IPS-18c (cell line): ENCODE measurements around the gene LTBR.
"Not testable (repeated sequence)": the region's sequence is repeated elsewhere in the genome, so short reads cannot be mapped to it uniquely, and the experiment has no call there.

Source experiments
- H3K4me3 ChIP-seq: 2 replicates; pipeline ENCODE4 v1.7.0; 2013; ENCODE audit warnings: low read depth, mild to moderate bottlenecking, low read length, moderate library complexity; ENCODE audit not compliant: insufficient read depth
- H3K9me3 ChIP-seq: one replicate; pipeline ENCODE4 v1.6.1; 2013; ENCODE audit warnings: mild to moderate bottlenecking, low read length, moderate library complexity; ENCODE audit not compliant: control insufficient read depth, insufficient read depth

The LTBR gene

GRCh38 chr12:6427796-6428195, 43.8 kb downstream of the LTBR start:
- H3K4me3 ChIP-seq, H3K9me3 ChIP-seq: not testable (repeated sequence)

- H3K9me3 ChIP-seq: no peaks in the 10 kb centered on the region
- H3K4me3 ChIP-seq: no peak overlapping the region
Observed at GRCh38 chr12:6428326-6428725, 44.4 kb downstream of the LTBR start.

- Histone ChIP-seq H3K9me3 (no peaks in the 10 kb centered on the region), H3K4me3 (no peak overlapping the region)
Observed at GRCh38 chr12:6430124-6430989, 46.4 kb downstream of the LTBR start.

GRCh38 chr12:6432991-6433390, 49.0 kb downstream of the LTBR start:
- no peaks in the 10 kb centered on the region for H3K9me3 ChIP-seq
- H3K4me3 ChIP-seq: no peak overlapping the region

GRCh38 chr12:6434205-6435140, 50.5 kb downstream of the LTBR start:
- H3K9me3 ChIP-seq: no peaks in the 10 kb centered on the region
- H3K4me3 ChIP-seq: no peak overlapping the region

GRCh38 chr12:6435961-6436715, 52.2 kb downstream of the LTBR start:
- no peak overlapping the region for H3K4me3 ChIP-seq
- no peaks in the 10 kb centered on the region for H3K9me3 ChIP-seq

GRCh38 chr12:6437586-6437985, 53.6 kb downstream of the LTBR start:
- Histone ChIP-seq H3K4me3 (no peak overlapping the region), H3K9me3 (no peaks in the 10 kb centered on the region)

- no peak overlapping the region for H3K4me3 ChIP-seq
- H3K9me3 ChIP-seq: no peaks in the 10 kb centered on the region
Observed at GRCh38 chr12:6438345-6438744, 54.4 kb downstream of the LTBR start.

- Histone ChIP-seq H3K4me3 (no peak overlapping the region), H3K9me3 (no peaks in the 10 kb centered on the region)
Observed at GRCh38 chr12:6440391-6440790, 56.4 kb downstream of the LTBR start.
